ENCODE measurements around the gene C4orf50.

GRCh38 chr4:5921101-5921980 lies 96.9 kb downstream of the C4orf50 start:
- no peak for TF ChIP-seq SRF (IDR thresholded peaks at IDR 0.05; ENCODE audit: low read depth in 2 of 2, low read length in 2 of 2)
- no peak for TF ChIP-seq POLR2AphosphoS5 (IDR thresholded peaks at IDR 0.05; ENCODE audit: low read length)
- TF ChIP-seq RCOR1 (conservative IDR thresholded peaks at IDR 0.05; ENCODE audit: low read depth, low read length) = no peak
- no peak for TF ChIP-seq CTCF (IDR thresholded peaks at IDR 0.05 in 2 of 3, conservative IDR thresholded peaks at IDR 0.05 in 1 of 3; ENCODE audit: control insufficient read depth in 2 of 3, extremely low read depth in 1 of 3, insufficient read depth in 1 of 3, low read depth in 3 of 3, low read length in 3 of 3)
- TF ChIP-seq EP300 (IDR thresholded peaks at IDR 0.05; ENCODE audit: borderline replicate concordance in 1 of 2, control insufficient read depth in 1 of 2, low read depth in 2 of 2, low read length in 2 of 2) = no peak
- TF ChIP-seq RAD21 (IDR thresholded peaks at IDR 0.05; ENCODE audit: insufficient read depth, low read depth, low read length) = no peak

All from GM12878 (cell line).